GM19035 (cell line): ENCODE measurements around the gene SIRT4.
"Not testable (repeated sequence)": the region's sequence is repeated elsewhere in the genome, so short reads cannot be mapped to it uniquely, and the experiment has no call there.

ENCODE experiments used
- ATAC-seq: cut with Tn5 transposase; IDR thresholded peaks from one replicate; pipeline ENCODE4 v1.9.1; 2021; ENCODE audit not compliant: unreplicated experiment

The SIRT4 gene

DNA sequence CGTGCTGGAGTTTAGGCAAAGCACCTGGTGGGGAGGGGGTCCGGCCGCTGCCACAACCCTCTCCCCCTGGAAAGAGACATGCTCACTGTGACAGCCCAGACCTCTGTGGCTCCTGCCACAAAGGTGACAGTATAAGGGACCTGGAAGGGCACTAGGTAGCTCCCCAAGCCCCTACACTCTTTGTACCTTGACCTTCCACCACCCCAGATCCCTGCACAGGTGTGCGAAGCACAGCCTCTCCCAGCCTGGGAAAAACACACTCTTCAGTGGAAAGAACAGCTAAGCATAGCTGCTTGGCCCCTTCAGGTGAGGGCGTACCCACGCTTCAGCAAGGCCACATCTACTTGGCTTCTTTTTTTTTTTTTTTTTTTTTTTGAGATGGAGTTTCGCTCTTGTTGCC is 30.4 kb downstream of the SIRT4 start:
- no peak for ATAC-seq

DNA sequence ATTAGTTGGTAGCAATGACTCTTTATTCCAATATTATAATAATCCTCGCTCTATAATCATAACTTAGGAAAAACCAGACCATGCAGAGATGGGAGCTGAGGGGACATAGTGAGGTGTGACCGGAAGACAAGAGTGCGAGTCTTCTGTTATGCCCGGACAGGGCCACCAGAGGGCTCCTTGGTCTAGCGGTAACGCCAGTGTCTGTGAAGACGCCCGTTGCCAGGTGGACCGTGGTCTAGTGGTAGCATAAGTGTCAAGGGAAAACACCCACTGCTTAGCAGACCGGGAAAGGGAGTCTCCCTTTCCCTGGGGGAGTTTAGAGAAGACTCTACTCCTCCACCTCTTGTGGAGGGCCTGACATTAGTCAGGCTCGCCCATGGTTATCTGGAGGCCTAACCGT is 33.3 kb downstream of the SIRT4 start:
- ATAC-seq = not testable (repeated sequence)

DNA sequence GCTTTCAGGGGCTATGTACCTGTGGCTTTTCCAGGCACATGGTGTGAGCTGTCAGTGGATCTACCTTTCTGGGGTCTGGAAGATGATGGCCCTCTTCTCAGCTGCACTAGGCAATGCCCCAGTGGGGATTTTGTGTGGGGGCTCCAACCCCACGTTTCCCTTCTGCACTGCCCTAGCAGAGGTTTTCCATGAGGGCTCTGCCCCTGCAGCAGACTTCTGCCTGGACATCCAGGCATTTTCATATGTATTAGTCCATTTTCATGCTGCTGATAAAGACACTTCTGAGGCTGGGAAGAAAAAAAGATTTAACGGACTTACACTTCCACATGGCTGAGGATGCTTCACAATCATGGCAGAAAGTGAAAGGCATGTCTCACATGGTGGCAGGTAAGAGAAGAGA is 34.3 kb downstream of the SIRT4 start:
- ATAC-seq = not testable (repeated sequence)

DNA sequence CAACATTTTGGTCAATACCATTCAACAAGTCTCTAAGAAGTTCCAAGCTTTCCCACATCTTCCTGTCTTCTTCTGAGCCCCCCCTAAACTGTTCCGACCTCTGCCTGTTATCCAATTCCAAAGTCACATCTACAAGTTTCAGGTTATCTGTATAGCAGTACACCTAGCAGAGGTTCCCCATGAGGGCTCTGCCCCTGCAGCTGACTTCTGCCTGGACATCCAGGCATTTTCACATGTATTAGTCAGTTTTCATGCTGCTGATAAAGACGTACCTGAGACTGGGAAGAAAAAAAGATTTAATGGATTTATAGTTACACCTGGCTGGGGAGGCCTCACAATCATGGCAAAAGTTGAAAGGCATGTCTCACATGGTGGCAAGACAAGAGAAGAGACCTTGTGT is 35.6 kb downstream of the SIRT4 start:
- no peak for ATAC-seq

DNA sequence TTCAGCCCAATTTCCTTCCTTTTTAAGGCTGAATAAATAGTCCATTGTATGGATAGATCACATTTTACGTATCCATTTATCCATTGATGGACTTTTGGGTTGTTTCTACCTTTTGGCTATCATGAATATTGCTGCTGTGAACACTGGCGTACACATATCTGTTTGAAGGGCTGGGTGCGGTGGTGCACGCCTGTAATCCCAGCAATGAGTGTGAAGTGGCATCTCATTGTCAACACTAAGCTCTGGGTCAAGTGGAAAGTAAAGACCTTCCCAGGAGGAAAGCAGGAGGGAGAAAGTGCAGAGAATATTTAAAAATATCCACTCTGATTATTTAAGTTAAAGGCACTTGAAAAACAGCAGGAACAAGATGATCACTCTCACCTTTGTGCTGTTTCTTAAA is 37.1 kb downstream of the SIRT4 start:
- no peak for ATAC-seq

DNA sequence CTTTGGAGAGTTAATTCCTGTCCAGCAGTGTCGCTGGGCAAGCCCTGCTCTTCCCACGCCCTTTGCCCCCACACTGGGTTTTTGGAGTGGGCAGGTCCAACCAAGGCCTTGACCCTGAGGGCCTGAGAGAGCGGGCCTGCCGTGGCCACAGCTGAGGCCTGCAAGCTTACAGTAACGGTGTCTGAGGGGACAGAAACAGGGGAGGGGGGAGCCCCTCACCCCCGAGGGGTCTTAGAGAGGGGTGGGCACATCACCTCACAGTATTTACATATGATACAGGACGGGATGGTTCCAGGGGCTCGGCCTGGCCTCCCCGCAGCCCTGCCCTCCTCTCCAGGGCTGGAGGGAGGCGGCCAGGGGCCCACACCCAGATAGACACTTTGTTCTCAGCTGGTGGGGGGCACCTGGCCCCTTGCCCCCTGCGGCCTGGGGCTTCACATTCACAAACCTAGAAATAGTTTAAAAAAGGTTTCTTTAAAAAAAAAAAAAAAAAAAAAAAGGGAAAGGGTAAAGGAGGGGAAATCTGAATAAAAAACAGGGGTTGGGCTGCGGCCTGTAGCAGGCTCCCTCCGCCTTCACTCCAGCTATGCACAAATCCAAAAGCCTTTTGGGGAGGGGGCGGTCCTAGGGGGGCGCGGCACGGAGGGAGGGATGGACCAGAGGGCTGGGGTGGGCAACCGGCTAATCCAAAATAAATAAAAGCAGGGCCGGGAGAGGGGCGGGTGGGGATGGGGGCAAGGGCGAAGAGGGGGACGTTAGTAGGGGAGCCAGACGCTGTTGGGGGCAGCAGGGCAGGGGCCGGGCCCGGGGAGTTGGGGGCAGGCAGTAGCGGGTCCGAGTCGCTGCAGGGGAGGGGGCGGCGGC is 40.3 kb downstream of the SIRT4 start:
- no peak for ATAC-seq

DNA sequence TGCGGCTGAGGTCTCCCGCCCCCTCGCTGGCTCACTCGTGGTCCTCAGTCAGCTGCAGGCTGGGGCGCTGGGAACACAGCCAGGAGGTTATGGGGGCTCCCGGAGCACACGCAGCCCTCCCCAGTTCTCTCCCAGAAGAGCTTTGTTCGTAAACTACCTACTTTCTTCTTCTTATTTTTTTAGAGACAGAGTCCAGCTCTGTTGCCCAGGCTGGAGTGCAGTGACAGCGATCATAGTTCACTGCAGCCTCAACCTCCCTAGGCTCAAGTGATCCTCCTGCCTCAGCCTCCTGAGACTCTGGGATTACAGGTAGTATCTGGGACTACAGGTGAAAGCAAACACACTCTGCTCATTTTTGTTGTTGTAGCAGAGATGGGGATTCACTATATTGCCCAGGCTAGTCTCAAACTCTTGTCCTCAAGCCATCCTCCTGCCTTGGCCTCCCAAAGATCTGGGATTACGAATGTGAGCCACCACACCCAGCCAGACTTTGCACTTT is 41.0 kb downstream of the SIRT4 start:
- no peak for ATAC-seq

DNA sequence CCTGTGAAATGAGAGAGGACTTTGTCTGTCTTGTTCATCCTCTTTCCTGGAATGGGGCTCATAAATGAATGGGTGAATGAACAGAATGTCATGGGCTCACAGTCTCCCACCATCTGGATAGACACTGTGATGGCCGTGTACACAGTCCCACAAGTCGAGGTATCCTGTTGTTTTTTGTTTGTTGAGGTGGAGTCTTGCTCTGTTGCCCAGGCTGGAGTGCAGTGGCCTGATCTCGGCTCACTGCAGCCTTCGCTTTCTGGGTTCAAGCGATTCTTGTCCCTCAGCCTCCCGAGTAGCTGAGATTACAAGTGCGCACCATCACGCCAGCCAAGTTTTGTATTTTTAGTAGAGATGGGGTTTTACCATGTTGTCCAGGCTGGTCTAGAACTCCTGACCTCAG is 41.6 kb downstream of the SIRT4 start:
- no peak for ATAC-seq

DNA sequence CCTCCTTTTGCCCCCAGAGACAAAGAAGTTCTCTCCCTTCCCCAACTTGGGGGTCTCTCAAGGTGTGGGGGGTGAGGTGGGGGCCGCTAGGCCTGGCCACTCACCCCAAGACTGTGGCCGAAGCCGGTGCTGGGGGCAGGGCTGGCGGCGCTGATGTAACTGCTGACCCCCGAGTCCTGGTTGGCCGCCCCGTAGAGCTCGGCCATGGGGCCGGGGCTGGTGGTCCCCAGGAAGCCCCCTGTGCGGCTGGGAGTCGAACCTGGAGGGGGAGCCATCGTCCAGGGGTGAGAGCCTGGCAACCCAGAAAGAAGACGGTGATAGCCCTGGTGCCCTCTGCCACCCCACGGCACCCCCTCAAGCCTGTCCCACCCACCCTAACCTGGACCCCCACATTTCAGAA is 43.9 kb downstream of the SIRT4 start:
- no peak for ATAC-seq

DNA sequence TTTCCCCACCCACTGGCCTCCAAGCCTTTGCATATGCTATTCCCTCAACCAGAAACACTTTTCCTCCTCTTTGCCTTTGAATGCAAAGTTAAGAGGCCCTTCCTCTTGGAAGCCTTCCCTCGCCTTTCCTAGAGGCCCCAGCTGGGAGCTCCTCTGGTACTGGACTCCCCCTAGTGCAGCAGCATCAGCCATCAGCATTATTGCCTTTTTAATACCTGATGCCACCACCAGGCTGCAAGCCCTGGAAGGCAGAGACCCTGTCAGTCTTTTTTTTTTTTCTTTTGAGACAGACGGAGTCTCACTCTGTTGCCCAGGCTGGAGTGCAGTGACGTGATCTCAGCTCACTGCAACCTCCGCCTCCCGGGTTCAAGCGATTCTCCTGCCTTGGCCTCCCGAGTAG is 44.6 kb downstream of the SIRT4 start:
- no peak for ATAC-seq

DNA sequence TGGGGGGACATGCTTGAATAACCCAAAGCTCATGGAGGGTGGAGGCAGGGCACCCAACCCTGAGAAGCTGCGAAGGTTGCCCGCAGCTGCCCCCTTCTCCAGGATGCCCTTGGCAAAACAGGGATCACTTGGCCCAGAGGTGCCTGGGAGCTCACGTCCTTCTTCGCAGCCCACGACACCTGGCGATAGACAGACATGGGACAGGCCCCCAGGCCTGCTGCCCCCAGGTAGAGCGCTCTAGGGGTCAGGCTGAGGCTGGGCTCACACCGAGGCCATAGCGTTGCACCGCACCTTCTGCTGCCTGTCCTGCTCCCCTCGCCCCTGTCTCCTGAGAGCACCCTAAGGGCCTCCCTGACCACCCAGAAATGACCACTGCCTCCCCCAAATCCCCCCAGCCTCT is 45.6 kb downstream of the SIRT4 start:
- no peak for ATAC-seq

DNA sequence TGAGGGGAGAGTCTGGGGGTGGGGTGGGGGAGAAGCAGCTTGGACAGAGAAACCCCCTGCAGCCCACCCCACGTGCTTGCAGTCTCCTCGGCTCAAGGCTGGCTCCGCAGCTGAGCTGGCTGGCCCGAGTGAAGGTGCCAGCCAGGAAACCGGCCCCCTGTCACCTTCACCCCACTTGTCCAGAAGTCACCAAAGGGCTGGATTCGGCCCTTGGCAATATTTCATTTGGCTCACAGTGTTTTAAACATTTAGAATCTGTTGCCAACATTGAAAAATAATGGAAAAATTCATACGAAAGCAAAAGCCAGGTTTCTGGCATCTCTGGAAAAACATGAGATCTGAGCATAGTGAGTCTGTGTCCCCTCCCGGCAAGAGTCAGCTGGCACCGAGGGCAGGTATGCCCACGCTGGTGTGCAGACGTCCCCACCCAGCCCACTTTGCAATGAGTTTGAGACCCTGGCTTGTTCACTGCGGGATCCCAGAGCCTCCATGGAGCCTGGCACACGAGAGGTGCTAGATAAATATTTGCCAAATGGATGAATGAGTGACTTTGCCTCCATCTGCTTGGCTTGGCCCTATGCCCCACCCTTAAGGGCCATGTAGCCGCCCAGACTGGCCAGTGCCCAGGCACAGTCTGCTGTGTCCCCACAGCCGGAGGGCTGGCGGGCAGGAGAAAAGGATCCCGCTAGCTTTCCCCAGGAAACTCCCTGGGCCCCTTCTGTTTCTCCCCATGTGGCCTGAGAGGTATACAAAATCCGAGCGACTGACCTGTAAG is 48.6 kb downstream of the SIRT4 start:
- no peak for ATAC-seq

DNA sequence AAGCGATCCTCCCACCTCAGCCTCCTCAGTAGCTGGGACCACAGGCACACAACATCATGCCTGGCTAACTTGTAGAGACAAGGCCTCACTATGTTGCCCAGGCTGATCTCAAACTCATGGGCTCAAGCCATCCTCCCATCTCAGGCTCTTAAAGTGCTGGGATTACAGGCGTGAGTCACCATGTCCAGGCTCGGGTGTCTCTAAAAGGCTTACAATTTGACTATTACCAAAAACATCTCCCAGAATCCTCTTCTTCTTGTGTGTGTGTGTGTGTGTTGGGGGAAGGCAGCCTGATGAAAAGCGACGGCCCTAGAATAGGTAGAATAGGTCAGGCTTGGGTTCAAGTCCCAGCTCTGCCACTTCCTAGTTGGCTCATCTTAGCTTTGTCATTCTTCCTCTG is 50.0 kb downstream of the SIRT4 start:
- ATAC-seq = no peak

DNA sequence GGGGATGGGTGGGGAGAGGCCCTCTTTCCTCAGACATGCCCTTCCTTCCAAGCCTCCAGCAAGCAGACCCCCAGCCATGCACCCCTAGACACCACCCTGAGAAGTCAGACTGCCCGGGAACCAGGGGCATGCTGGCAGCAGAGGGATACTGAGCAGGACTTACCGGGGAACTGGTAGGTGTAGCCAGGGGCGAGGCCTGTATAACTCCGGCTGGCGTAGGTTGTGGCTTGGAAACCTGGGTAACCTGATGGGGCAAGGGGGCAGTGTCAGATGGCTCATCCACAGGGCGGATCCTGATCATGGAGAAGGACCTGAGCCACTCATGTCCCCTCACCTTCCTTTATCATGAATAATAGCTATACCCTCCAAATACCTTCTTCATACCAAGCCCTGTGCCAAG is 51.0 kb downstream of the SIRT4 start:
- no peak for ATAC-seq

DNA sequence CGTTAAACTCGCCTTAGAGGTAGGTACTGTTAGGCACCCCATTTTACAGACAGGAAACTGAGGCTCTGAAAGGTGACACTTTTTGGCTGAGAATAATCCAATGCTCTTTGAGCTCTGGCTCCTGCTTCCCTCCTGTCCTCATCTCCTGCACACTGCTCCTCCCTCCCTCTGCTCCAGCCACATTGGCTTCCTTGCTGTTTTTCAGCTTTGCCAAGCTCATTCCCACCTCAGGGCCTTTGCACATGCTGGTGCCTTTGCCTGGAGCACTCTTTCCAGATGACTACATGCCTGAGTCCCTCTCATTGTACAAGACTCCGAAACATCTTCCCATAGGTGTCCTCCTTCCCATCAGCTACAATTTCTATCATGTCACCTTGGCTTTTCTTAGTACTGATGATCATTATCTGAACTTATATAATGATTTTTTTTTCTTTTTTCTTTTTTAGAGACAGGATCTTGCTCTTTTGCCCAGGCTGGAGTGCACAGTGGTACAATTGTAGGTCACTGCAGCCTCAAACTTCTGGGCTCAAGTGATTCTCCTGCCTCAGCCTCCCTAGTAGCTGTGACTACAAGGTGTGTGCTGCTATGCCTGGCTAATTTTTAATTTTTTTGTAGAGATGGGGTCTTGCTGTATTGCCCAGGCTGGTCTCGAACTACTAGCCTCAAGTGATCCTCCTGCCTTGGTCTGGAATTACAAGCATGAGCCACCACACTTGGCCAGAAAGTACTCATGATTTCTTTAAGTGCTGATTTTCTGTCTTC is 51.6 kb downstream of the SIRT4 start:
- ATAC-seq = no peak

DNA sequence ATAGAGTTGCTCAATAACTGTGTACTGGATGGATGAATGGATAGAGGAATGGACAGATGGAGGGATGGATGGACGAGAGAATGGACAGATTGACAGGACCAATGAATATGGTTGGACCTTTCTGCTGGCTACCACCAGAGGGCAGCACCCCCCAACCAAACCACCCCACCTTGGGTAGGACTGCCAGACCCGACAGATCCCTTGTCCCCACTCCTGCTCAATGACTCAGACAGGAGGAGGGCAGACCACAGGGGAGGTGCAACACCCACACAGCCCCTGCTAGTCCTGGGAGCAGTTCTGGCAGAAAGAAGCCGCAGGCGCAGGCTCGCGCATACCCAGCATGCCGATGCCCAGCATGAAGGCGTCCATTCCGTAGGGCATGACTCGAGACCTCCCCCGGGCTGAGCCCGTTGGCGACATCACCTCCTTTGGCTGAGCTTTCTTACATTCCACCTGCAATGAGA is 54.5 kb downstream of the SIRT4 start:
- ATAC-seq = no peak

DNA sequence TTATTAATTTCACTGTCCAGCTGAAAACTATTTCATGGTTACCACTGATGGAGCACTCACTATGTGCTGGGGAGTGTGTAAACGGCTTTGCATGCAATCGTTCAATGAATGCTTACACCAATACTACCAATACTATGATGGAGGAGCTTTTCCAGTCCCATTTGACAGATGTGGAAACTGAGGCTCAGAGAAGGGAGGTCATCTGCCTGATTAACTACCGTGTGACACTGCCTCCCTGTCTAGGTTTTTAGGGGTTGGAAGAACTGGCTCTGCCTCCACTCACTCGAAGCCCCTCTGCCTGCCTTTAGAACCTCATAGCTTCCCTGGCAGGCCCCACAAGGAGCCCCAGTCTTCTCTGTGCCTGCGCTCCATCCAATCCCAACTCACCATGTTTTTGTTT is 55.0 kb downstream of the SIRT4 start:
- no peak for ATAC-seq

DNA sequence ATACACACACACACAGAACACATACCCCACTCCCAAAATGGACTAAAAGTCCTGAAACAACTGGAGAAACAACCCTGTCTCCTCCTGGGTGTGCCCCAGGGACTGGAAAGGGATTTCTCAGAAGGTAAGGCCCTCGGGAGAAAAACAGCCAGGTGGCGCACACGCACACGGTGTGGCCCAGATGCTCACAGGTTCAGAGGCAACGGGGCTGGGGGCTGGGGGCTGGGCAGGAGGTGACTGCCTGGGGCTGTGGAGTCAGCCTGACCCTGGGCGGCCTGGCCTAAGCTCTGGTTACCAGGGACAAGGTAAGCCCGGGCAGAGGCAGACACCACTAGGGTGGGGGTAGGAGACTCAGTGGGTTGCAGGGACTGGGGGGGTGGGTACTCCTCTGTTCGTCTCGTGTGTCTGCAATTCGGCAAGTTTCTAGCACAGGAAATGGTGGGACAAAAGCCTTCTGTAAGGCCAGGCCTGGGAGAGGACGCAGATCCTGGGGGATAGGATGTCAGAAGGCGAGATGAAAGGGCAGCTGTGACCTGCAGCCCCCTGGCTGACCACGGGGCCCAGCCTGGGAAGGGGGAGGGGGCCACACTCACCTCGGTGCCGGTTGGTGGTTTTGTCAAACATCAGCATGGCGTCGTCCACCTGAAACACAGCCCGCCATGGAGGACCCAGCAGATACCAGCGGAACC is 56.4 kb downstream of the SIRT4 start:
- no peak for ATAC-seq

DNA sequence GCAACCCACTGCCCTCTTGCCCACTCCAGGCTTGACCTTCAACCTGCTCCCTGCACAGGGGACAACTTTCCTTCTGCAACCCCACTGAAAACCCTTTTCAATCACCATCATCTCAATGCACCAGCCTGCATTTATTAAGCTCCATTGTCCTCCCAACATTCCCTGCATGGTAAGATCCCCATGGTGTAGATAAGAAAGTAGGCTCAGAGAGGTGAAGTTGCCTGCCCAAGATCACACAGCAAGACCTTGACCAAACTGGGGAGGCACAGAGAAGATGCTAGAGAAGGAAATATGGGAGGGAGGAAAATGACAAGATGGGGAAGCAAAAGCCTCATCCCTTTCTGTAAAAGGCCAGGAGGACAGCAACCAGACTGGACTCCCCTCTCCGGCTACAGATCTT is 57.0 kb downstream of the SIRT4 start:
- ATAC-seq = no peak

DNA sequence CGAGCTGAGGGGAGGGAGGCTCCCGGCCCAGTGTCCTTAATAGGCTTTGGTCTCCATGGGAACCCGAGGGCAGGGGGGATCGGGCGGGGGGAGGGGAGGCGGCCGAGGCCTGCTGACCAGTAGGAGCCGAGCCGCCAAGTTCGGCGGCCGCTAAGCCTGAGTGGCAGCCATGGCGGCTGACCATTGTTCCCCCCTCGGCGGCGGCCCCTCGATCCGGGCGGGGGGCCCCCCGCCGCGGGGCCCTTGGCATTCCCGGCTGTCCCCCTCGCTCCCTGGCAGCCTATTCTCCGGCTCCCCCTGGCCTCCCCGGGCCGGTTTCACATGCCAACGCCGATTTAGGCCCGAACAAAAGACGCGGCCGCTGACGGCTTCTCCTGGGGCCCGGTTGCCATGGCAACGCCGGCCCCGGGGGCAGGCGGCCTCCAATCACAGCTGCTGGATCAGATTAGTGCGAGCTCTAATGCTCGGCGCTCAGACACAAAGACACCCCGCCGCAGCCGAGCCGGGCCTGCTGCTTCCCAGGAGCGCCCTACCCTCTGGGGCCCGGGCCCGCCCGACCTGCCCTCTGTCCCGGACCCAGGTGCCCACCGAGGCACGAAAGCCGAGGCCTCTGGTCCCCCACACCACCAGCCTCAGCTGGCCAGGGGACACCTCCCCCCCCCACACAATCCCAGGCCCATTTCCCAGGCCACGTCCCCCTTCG is 59.5 kb downstream of the SIRT4 start:
- ATAC-seq = no peak
